Measurements from ENCODE around the gene C1QTNF12.

Gene C1QTNF12

GRCh38 chr1:1285102-1285571 is 38.6 kb upstream of the C1QTNF12 start:
- no peak for TF ChIP-seq ZFX (IDR thresholded peaks at IDR 0.05)
- TF ChIP-seq CTCF (conservative IDR thresholded peaks at IDR 0.05) = no peak
- no peak overlapping the region for H3K27ac ChIP-seq

- TF ChIP-seq ZFX (IDR thresholded peaks at IDR 0.05) (no peak), CTCF (conservative IDR thresholded peaks at IDR 0.05) (no peak)
- no peak overlapping the region for H3K27ac ChIP-seq
Measured at GRCh38 chr1:1284221-1285101, 37.9 kb upstream of the C1QTNF12 start.

DNA sequence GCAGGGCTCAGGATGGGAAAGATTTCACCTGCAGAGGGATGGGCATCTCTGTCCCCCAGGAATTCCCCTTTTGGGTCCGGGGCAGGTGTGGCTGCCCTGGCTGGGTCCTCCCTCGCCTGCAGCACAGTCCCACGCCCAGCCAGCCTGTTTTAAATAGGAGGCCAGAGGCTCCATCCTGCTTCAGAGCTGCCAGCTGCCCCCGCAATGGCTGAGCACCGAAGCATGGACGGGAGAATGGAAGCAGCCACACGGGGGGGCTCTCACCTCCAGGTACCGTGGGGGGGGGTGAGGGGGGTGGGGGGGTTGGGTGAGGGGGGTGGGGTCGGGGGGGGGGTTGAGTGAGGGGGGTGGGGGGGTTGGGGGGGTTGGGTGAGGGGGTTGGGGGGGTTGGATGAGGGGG is 37.3 kb upstream of the C1QTNF12 start:
- TF ChIP-seq CTCF (conservative IDR thresholded peaks at IDR 0.05) (no peak), ZFX (IDR thresholded peaks at IDR 0.05) (no peak)
- H3K27ac ChIP-seq = no peak overlapping the region

DNA sequence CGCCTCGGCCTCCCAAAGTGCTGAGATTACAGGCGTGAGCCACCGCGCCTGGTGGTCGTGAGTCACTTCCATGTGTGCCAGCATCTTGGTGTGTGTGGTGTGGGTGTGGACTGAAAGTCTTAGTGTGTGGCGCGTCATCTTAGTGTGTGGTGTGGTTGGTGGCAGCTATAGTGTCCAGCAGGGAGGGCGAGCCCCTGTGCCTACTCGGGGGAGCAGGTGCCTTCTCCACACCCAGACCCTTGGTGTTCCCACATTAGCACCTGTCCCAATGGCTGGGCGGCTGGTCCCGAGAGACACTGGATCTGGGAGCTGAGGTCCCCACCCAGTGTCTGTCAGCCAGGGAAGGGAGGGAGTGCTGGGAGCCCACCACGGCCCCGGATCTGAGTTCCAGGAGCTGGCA is 36.5 kb upstream of the C1QTNF12 start:
- TF ChIP-seq CTCF (conservative IDR thresholded peaks at IDR 0.05) (no peak), ZFX (IDR thresholded peaks at IDR 0.05) (no peak)
- no peak overlapping the region for H3K27ac ChIP-seq

DNA sequence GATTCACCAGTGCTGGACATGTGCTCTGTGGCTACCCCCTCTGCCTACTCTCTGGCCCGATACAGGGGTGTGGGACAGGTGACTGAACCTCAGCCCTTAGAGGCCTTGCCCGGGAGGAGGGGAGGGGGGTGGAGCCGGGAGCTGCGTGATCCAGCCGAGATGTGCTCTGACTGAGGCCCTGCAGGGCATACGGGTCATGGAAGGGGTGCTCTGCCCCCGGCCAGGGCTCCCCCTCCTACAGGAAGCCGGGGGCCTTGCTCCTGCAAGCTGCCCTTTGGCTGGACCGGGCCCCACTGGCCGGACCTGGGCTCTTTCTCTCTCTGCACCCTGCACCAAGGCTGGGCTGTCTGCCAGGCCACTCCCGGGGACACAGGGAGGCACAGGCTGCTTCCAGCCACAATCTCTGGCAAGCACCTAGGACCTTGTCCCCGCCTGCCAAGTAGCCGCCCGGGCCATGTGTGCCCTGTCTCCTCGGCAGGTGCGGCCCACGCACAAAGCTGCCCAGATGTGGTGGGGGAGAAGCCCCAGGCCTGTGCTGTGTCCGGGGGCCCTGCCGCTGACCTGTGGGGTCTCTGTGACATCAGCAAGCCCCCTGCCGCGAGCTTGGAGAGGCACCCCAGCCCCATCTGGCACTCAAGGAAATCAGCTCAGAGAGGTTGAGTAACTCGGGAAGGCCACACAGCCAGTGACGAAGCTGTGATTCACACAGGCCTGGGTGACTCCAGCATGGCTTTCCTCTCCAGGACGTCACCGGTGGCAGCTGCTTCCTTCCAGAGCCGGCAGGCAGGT is 35.2 kb upstream of the C1QTNF12 start:
- TF ChIP-seq CTCF (conservative IDR thresholded peaks at IDR 0.05) (no peak), ZFX (IDR thresholded peaks at IDR 0.05) (peak; percentile 42; the same call in 1 of the 2 replicates)

DNA sequence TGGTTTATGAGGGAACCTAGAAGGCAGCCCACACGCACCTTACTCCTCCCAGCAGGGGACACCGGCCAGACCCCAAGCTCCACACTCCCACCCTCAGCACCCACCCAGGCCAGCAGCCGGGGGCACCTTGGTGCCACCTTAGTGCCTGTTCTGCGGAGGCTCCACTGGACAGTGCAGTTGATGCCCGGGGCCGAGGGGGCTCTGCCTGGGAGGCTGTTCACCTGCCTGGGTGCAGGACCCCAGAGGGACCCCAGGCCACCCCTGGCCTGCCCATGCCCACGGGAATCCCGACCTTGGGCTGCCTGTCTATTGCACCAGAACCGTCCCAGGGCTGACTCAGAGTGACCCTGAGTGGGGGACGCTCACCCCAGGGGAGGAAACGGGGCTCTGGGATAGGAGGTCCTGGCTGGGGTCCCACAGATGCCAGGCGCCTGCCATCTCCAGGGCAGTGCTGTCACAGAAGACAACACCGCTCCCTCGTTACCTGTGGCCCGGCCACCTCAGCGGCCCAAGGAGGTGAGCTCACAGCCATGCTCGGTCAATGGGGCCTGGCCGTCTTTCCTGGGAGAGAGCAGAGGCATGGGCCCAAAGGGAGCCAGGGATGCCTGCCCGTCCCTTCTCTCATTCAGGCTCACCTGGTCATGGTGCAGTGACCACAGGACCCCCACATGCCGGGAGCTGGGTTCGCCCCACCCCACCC is 34.4 kb upstream of the C1QTNF12 start:
- peak overlapping the region; percentile 52 for H3K27ac ChIP-seq
- TF ChIP-seq CTCF (conservative IDR thresholded peaks at IDR 0.05) (no peak), ZFX (IDR thresholded peaks at IDR 0.05) (no peak)

More for the DNA sequence above, 35.2 kb upstream of the C1QTNF12 start:
- peak overlapping the region; percentile 52 for H3K27ac ChIP-seq

All from C4-2B (cell line).